ENCODE data around the gene ST3GAL2. TPM values are rescaled to one million over a fixed set of nuclear protein-coding genes. Genes with fewer than 3 reads are reported as not detected.
A peak's percentile ranks its signal among the peaks of the same experiment; 100 is the strongest.

ST3GAL2 gene
- total and polyA plus RNA-seq, 9 of the 15 experiments (the other 6 are each of a cell fraction or from before 2014, with no cell fraction given), result 1.5 to 108 (median 34.3) TPM

- TF ChIP-seq CHAMP1 (IDR thresholded peaks at IDR 0.05), result no peak
- no peak for TF ChIP-seq ZNF24 (IDR thresholded peaks at IDR 0.05)
- peak; percentile 34; the same call in 1 of the 2 replicates for TF ChIP-seq EP400 (IDR thresholded peaks at IDR 0.05)
- TF ChIP-seq, protein P1, sequence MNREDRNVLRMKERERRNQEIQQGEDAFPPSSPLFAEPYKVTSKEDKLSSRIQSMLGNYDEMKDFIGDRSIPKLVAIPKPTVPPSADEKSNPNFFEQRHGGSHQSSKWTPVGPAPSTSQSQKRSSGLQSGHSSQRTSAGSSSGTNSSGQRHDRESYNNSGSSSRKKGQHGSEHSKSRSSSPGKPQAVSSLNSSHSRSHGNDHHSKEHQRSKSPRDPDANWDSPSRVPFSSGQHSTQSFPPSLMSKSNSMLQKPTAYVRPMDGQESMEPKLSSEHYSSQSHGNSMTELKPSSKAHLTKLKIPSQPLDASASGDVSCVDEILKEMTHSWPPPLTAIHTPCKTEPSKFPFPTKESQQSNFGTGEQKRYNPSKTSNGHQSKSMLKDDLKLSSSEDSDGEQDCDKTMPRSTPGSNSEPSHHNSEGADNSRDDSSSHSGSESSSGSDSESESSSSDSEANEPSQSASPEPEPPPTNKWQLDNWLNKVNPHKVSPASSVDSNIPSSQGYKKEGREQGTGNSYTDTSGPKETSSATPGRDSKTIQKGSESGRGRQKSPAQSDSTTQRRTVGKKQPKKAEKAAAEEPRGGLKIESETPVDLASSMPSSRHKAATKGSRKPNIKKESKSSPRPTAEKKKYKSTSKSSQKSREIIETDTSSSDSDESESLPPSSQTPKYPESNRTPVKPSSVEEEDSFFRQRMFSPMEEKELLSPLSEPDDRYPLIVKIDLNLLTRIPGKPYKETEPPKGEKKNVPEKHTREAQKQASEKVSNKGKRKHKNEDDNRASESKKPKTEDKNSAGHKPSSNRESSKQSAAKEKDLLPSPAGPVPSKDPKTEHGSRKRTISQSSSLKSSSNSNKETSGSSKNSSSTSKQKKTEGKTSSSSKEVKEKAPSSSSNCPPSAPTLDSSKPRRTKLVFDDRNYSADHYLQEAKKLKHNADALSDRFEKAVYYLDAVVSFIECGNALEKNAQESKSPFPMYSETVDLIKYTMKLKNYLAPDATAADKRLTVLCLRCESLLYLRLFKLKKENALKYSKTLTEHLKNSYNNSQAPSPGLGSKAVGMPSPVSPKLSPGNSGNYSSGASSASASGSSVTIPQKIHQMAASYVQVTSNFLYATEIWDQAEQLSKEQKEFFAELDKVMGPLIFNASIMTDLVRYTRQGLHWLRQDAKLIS (CRISPR knock-in tag; IDR thresholded peaks at IDR 0.05), result no peak
- TF ChIP-seq SRSF9 (IDR thresholded peaks at IDR 0.05; ENCODE audit: borderline replicate concordance, low read depth, low read length), result no peak
These were observed 17.0 kb upstream of the ST3GAL2 start (continued) for GRCh38 chr16:70455910-70456309.

Data from K562 (cell line).